Stimulated activated CD4-positive, alpha-beta T cell treated with anti-CD3 and anti-CD28 coated beads, Interleukin-4, amount 100 ng/mL, for 4 hours (primary cell): ENCODE measurements around the gene MGAM2.

Source experiments
- DNase-seq, 2 experiments: peaks; one replicate each; pipeline ENCODE4 v3.0.0-alpha.2; 2020

MGAM2 gene

GRCh38 chr7:142123184-142123583 lies 11.7 kb downstream of the MGAM2 start:
- no peak for DNase-seq

GRCh38 chr7:142125256-142125955 lies 13.9 kb downstream of the MGAM2 start:
- DNase-seq, result no peak

- no peak for DNase-seq
These were observed 18.7 kb downstream of the MGAM2 start for GRCh38 chr7:142130267-142130666.

DNA sequence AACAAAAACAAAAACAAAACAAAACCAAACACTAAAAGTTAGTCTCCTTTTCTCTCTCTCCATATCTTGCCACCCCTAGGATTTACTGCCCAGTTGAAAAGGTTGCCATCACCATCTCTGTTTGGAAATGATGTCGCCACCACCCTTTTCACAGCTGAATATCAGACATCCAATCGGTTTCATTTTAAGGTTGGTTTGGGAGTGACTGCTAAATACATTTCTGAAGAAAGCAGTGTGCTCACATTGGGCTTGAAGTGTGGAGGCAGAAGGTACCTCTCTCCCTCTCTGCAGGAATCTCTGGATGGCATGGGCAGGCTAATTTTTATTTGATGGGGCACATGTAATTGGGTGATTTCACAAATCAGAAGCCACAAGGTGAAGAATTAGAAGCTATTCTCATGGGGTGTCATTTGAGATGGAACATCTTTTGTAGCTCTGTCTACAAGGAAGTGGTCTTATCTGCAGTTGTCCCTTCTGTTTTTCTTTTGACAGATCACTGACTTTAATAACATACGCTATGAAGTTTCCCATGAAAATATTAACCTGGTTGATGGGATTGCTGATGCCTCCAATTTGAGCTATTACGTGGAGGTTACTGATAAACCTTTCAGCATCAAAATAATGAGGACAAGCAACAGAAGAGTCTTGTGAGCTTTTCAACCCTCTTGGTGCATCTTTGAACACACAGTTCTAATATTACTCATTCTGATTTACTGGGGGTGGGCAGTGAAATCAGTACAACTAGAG lies 20.1 kb downstream of the MGAM2 start:
- no peak for DNase-seq

DNA sequence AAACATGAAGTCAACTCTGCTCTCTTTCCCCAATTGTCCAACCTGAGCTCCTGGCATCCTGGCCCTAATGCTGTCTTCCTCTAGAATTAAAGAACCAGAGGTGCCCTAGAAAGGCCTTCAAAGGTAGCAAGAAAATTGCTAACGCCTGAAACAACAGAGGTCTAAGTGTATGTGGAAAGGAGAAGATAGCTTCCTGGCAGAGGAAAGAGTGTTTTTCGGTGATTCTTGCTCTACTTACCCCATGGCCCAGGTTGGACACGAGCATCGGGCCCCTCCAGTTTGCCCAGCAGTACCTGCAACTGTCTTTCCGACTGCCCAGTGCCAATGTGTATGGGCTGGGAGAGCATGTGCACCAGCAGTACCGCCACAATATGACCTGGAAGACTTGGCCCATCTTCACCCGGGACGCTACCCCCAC lies 22.2 kb downstream of the MGAM2 start:
- DNase-seq, result no peak

GRCh38 chr7:142134909-142135308 lies 23.4 kb downstream of the MGAM2 start:
- no peak for DNase-seq

GRCh38 chr7:142138996-142139395 lies 27.5 kb downstream of the MGAM2 start:
- DNase-seq, result no peak

DNA sequence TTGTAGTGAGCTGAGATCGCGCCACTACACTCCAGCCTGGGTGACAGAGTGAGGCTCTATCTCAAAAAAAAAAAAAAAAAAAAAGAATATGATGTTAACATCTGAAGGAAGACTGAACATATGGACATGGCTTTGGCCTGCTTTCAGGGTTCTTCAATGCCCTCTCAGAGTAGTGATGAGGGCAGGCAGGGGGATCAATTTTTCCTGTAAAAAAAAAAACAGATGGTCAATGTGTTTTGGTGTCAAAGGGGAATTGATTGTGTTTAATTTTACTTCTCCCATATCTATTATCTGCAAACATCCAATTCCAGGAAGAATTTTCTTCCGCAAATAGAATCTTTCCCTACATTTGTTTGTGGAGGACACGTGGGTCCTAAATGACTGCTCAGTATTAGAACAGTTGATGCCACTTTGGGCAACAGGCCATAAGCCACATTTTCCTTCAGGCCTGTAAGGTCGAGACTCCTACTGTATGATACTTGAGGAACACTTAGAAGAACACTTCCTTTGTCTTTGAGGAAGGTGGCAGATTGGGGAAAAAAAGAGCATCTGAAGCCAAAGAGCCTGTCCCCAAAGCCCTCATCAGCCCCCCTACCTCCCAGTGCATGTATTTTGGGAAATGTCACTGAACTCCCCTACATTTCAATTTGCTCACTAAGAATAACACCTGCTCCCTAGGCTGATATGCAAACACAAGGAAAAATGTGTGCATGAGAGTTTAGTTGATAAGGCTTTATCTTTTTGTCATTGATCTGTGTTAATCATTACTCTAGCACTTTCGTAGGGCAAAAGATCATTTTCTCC lies 28.3 kb downstream of the MGAM2 start:
- no peak for DNase-seq

DNA sequence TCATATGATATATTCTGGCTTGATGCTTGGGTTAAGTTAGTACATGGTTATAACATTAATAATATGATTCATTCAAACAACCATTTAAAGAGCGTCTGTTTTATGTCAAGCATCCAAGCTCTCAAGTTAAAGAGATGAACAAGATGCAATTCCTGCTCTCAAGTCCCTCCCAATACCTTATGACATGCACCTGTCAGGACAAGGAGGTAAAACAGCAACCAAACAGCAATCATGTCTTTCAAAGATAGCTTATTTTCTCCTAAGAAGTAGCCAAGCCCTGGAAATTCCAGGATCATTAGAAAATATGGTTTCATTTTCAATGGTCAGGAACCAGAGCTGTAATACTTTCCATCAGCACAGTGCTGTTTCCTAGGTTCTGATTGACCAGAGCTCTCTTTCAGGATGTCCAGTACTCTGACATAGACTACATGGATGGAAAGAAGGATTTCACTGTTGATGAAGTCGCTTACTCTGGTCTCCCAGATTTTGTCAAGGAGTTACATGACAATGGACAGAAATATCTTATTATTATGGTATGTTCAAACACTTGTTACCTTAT lies 29.0 kb downstream of the MGAM2 start:
- DNase-seq, result no peak

DNA sequence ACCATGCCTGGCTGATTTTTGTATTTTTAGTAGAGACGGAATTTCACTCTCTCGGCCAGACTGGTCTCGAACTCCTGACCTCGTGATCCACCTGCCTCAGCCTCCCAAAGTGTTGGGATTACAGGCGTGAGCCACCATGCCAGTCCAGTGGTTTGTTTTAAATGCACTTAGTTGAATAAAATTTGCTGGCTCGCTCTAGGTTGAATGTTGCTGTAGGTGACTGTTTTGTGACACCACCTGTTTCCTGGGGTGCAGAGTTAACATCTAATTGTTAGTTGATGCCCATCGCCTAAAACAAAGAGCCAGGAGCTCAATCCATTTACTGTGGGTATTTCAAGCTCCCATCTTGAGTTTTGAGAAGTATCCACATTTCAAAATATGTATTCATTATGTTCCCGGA lies 31.2 kb downstream of the MGAM2 start:
- DNase-seq, result no peak

GRCh38 chr7:142146124-142146523 lies 34.6 kb downstream of the MGAM2 start:
- DNase-seq, result no peak

DNA sequence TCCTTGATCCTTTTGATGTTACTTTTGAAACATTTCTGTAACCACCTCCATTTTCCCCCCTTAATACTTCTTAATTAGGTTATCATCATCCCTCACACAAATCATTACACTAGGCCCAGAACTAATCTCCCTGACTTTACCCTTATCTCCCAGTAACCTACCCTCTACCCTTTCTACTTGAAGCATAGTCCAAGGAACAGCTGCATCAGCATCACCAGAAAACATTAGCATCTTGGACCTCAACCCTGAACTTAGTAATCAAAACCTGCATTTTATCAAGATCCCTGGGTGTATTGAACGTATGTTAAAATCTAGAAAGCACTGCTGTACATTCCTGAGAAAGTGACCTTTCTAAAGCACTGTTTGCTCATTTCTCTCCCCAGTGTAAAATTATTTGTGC lies 38.8 kb downstream of the MGAM2 start:
- no peak for DNase-seq

- no peak for DNase-seq
These were observed 39.4 kb downstream of the MGAM2 start for GRCh38 chr7:142150869-142151268.

- no peak for DNase-seq
These were observed 40.6 kb downstream of the MGAM2 start for GRCh38 chr7:142152076-142152475.

- DNase-seq, result no peak
These were observed 41.9 kb downstream of the MGAM2 start for GRCh38 chr7:142153400-142153799.

DNA sequence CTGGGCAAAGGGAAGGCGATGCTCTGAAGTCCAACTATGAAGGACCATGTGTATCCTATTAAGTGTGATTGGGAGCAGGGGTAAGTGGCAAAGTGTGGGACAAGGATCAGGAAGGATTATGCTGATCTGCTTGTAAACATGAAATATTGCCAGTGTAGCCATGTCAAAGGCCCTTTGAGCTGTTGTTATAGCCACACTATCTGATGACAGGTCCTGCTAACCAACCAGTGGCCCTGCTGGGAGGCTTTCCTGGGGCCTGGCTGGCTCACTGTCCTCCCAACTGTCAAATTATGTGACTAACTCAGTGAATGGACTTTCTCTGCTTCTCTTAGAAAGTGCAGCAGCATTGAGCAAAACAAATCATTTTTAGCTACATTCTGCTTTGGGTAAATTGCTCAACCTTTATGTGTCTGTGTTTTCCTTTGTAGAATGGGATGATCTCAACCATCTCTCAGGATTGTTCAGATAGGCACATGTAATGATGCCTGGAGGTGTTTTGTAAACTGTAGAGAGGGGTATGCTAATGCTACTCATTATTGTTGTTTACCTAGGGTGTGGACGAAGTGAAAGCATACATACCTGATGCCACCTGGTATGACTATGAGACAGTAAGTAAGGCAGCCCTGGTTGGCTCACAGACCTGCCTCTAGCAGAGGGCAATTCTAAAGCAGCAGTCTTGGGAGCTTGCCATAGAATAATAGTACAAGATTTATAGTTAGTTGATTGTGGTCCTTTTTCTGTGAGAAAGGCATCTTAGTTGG lies 47.4 kb downstream of the MGAM2 start:
- DNase-seq, result no peak

DNA sequence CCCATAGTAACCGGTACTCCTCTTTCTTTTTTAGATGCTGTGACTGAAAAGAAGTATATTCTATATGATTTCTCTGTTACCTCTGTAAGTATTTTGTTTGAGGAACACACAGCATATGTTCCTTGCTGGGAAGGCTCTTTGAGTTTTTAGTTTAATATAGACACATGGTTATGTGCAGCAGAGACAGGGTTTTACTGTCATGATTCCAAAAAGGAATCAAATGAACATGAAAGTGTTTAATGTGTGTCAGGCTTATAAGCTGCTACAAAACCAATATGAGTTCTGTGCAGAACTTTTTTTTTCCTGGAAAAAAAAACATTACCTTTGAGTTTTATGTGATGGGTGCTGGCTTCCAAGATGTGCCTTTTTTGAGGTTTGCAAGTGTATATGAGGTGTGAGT lies 50.4 kb downstream of the MGAM2 start:
- DNase-seq, result no peak

GRCh38 chr7:142168746-142169145 lies 57.2 kb downstream of the MGAM2 start:
- DNase-seq, result no peak

DNA sequence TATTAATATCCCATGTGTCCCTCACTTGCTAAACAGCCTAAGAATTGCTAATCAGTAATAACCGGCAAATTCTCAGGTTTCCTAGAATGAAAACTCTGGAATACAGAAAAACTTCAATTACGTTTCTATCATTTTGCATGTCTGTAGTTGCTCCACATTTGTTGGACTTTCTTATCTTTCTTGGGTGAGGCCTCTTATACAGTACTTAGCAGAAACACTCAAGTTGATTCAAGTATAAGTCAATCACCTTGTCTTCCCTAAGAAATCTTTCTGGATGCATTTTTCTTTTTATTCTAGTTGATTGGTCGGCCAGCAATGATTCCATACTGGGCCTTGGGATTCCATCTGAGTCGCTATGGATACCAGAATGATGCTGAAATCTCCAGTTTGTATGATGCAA lies 61.4 kb downstream of the MGAM2 start:
- no peak for DNase-seq

- no peak for DNase-seq
These were observed 62.9 kb downstream of the MGAM2 start for GRCh38 chr7:142174441-142174840.

- DNase-seq, result no peak
These were observed 64.1 kb downstream of the MGAM2 start for GRCh38 chr7:142175594-142175993.

DNA sequence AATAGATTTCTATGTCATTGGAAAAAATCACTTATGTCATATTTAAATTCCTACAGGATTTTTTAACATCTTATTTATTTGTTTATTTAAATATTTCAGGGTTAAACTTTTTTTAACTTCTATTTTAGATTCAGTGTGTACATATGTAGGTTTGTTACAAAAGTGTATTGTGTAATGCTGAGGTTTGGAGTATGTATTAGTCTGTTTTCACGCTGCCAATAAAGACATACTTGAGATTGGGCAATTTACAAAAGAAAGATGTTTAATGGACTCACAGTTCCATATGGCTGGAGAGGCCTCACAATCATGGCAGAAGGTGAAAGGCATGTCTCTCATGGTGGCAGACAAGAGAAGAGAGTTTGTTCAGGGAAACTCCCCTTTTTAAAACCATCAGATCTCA lies 65.4 kb downstream of the MGAM2 start:
- no peak for DNase-seq

GRCh38 chr7:142177869-142178268 lies 66.4 kb downstream of the MGAM2 start:
- DNase-seq, result no peak
